ENCODE results near the gene RAB3GAP2.
"Not testable (repeated sequence)": the region's sequence is repeated elsewhere in the genome, so short reads cannot be mapped to it uniquely, and the experiment has no call there.

RAB3GAP2 gene

GRCh38 chr1:220239966-220240365 lies 32.3 kb downstream of the RAB3GAP2 start:
- Mint-ChIP-seq H3K27me3 (no peaks in the 10 kb centered on the region), H3K4me3 (no peak overlapping the region), H3K27ac (no peak overlapping the region), H3K9me3 (peaks cover 5% of the 10 kb centered on the region), H3K36me3 (ENCODE audit: low read depth) (peaks cover 4% of the 10 kb centered on the region), H3K4me1 (ENCODE audit: low read depth) (peaks cover 12% of the 10 kb centered on the region)
- intact Hi-C loops (cut with micrococcal nuclease) = no loop called here

DNA sequence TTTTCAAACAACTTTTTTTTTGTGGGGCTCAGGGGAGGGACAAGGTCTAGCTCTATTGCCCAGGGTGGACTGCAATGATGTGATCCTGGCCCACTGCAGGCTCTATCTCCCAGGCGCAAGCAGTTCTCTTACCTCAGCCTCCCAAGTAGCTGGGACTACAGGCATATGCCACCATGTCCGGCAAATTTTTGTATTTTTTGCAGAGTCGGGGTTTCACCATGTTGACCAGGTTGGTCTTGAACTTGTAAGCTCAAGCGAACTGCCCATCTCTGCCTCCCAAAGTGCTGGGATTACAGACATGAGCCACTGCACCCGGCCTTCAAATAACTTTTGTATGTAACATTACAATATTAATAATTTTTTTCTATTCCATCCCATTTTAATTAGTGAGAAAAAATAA lies 33.0 kb downstream of the RAB3GAP2 start:
- no peak overlapping the region for H3K4me3 Mint-ChIP-seq
- H3K27me3 Mint-ChIP-seq = no peaks in the 10 kb centered on the region
- H3K9me3 Mint-ChIP-seq = no peaks in the 10 kb centered on the region
- no peaks in the 10 kb centered on the region for H3K36me3 Mint-ChIP-seq (ENCODE audit: low read depth)
- H3K4me1 Mint-ChIP-seq (ENCODE audit: low read depth) = peaks cover 4% of the 10 kb centered on the region
- intact Hi-C loops (cut with micrococcal nuclease) = no loop called here
- H3K27ac Mint-ChIP-seq = no peak overlapping the region

- H3K4me3 Mint-ChIP-seq; H3K27ac Mint-ChIP-seq; intact Hi-C loops (cut with micrococcal nuclease); H3K27me3 Mint-ChIP-seq; H3K9me3 Mint-ChIP-seq; H3K4me1 Mint-ChIP-seq (ENCODE audit: low read depth): not testable (repeated sequence)
- H3K36me3 Mint-ChIP-seq (ENCODE audit: low read depth) = peaks cover 13% of the 10 kb centered on the region
Measured at GRCh38 chr1:220236278-220236677, 36.0 kb downstream of the RAB3GAP2 start.

GRCh38 chr1:220235462-220235861 lies 36.8 kb downstream of the RAB3GAP2 start:
- Mint-ChIP-seq H3K27me3 (no peaks in the 10 kb centered on the region), H3K4me3 (no peak overlapping the region), H3K4me1 (ENCODE audit: low read depth) (no peaks in the 10 kb centered on the region), H3K9me3 (no peaks in the 10 kb centered on the region), H3K27ac (no peak overlapping the region), H3K36me3 (ENCODE audit: low read depth) (peaks cover 21% of the 10 kb centered on the region)
- intact Hi-C loops (cut with micrococcal nuclease) = no loop called here

DNA sequence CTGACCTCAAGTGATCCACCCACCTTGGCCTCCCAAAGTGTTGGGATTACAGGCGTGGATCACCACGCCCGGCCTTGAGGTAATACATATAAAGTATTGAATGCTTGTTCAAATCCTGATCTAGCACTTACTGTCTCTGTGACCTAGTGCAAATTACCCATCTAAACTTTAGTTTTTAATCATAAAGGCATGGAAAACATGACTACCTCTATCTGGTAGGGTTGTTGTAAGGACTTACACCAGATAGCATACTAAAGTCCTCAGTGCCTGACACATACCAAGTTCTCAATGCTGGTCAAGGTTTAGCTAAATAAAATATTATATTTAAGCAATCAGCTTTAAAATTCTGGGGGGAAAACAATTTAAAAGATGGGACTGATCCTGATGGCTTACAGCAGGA lies 38.3 kb downstream of the RAB3GAP2 start:
- no peak overlapping the region for H3K27ac Mint-ChIP-seq
- no peaks in the 10 kb centered on the region for H3K9me3 Mint-ChIP-seq
- no peak overlapping the region for H3K4me3 Mint-ChIP-seq
- no peaks in the 10 kb centered on the region for H3K27me3 Mint-ChIP-seq
- no peaks in the 10 kb centered on the region for H3K4me1 Mint-ChIP-seq (ENCODE audit: low read depth)
- H3K36me3 Mint-ChIP-seq (ENCODE audit: low read depth) = peaks cover 32% of the 10 kb centered on the region
- intact Hi-C loops (cut with micrococcal nuclease) = no loop called here

GRCh38 chr1:220229771-220230170 lies 42.5 kb downstream of the RAB3GAP2 start:
- H3K36me3 Mint-ChIP-seq (ENCODE audit: low read depth) = peaks cover 55% of the 10 kb centered on the region

GRCh38 chr1:220227393-220227792 lies 44.9 kb downstream of the RAB3GAP2 start:
- H3K9me3 Mint-ChIP-seq = no peaks in the 10 kb centered on the region
- H3K36me3 Mint-ChIP-seq (ENCODE audit: low read depth) = peaks cover 51% of the 10 kb centered on the region
- intact Hi-C loops (cut with micrococcal nuclease) = no loop called here
- no peaks in the 10 kb centered on the region for H3K27me3 Mint-ChIP-seq
- H3K4me1 Mint-ChIP-seq (ENCODE audit: low read depth) = peaks cover 4% of the 10 kb centered on the region
- H3K27ac Mint-ChIP-seq = no peak overlapping the region
- no peak overlapping the region for H3K4me3 Mint-ChIP-seq

More at GRCh38 chr1:220229771-220230170, 42.5 kb downstream of the RAB3GAP2 start:
- Mint-ChIP-seq H3K27me3 (no peaks in the 10 kb centered on the region), H3K4me1 (ENCODE audit: low read depth) (peaks cover 4% of the 10 kb centered on the region), H3K27ac (no peak overlapping the region), H3K4me3 (no peak overlapping the region), H3K9me3 (no peaks in the 10 kb centered on the region)
- intact Hi-C loops (cut with micrococcal nuclease) = no loop called here

DNA sequence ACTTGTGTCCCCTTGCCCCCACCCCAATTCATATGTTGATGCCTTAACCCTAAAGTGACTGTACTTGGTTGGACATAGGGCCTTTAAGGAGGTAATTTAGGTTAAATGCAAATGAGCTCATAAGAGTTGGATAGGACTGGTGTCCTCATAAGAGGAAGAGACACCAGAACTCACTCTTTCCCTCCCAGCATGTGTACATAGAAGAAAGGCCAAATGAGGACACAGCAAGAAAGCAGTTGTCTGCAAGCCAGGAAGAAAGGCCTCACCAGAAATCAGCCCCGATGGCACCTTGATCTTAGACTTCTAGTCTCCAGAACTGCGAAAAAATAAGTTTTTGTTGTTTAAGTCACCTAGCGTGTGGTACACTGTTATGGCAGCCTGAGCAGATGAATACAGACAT lies 45.5 kb downstream of the RAB3GAP2 start:
- Mint-ChIP-seq H3K27ac (no peak overlapping the region), H3K4me3 (no peak overlapping the region), H3K4me1 (ENCODE audit: low read depth) (peaks cover 4% of the 10 kb centered on the region), H3K9me3 (no peaks in the 10 kb centered on the region), H3K27me3 (no peaks in the 10 kb centered on the region), H3K36me3 (ENCODE audit: low read depth) (peaks cover 47% of the 10 kb centered on the region)
- intact Hi-C loops (cut with micrococcal nuclease) = no loop called here

DNA sequence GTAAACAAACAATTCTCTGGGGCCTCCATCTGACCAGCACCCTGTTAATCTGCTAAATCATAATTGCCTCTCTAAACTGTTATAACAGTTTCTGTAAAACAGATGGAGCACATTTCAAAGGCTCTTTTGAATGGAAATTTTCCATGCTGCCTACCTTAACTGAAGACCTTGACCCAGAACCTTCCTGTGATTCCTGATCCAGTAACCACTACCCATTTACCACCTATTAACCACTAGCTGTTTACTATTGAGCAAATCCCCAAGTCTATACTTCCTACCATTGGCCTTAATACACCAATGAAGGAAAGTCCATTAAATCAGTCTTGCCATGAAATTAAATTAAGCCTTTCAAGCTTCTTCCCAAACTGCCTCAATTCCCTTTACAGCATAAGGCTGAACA lies 46.3 kb downstream of the RAB3GAP2 start:
- peaks cover 4% of the 10 kb centered on the region for H3K4me1 Mint-ChIP-seq (ENCODE audit: low read depth)

DNA sequence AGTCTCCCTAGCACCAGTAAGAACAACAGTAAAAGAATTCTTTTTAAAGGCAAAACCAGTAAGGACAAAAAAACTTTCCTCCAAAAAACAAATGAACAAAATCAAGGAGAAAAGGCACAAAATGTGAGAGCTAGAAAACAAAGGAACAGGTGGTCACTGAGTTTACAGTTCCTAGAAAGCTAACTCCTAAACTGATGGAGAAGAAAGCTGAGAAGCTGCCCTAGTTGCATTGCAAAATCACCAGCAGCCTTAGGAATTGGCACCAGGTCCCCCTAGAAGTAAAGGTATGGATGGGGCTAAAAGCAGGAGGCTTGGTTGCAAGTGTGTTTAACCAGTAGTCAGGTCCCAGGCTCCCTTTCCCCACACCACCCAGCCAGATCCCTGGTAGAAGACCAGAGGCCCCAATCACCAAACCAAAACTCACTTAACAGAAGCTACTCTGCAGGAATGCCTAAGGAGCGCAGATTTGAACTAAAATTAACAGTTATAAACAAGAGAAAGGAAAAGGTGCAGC lies 47.6 kb downstream of the RAB3GAP2 start:
- no peak overlapping the region for H3K27ac Mint-ChIP-seq
- peaks cover 4% of the 10 kb centered on the region for H3K4me1 Mint-ChIP-seq (ENCODE audit: low read depth)
- H3K27me3 Mint-ChIP-seq = no peaks in the 10 kb centered on the region
- intact Hi-C loops (cut with micrococcal nuclease) = no loop called here
- no peak overlapping the region for H3K4me3 Mint-ChIP-seq
- H3K9me3 Mint-ChIP-seq = no peaks in the 10 kb centered on the region
- H3K36me3 Mint-ChIP-seq (ENCODE audit: low read depth) = peaks cover 39% of the 10 kb centered on the region

More for the DNA sequence above, 46.3 kb downstream of the RAB3GAP2 start:
- Mint-ChIP-seq H3K27me3 (no peaks in the 10 kb centered on the region), H3K9me3 (no peaks in the 10 kb centered on the region), H3K36me3 (ENCODE audit: low read depth) (peaks cover 39% of the 10 kb centered on the region), H3K27ac (no peak overlapping the region), H3K4me3 (no peak overlapping the region)
- intact Hi-C loops (cut with micrococcal nuclease) = no loop called here

GRCh38 chr1:220224033-220224432 lies 48.2 kb downstream of the RAB3GAP2 start:
- Mint-ChIP-seq H3K27me3 (no peaks in the 10 kb centered on the region), H3K36me3 (ENCODE audit: low read depth) (peaks cover 36% of the 10 kb centered on the region), H3K4me3 (no peak overlapping the region), H3K27ac (no peak overlapping the region), H3K9me3 (no peaks in the 10 kb centered on the region), H3K4me1 (ENCODE audit: low read depth) (peaks cover 4% of the 10 kb centered on the region)
- intact Hi-C loops (cut with micrococcal nuclease) = no loop called here

DNA sequence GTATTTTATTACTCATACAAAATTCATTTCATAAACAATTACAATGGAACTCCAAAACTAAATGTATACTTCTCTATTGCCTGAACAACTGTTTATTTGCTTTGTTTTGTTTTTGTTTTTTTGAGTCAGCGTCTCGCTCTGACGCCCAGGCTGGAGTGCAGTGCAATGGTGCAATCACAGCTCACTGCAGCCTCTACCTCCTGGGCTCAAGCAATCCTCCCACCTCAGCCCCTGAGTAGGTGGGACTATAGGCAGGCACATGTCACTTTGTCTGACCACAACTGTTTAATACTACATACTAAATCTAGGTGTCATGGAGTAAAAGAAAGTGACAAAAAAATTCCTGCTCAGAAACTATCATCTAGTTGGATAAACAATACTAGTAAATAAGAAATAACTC lies 49.3 kb downstream of the RAB3GAP2 start:
- Mint-ChIP-seq H3K9me3 (no peaks in the 10 kb centered on the region), H3K4me3 (no peak overlapping the region), H3K27ac (no peak overlapping the region), H3K4me1 (ENCODE audit: low read depth) (peaks cover 4% of the 10 kb centered on the region), H3K36me3 (ENCODE audit: low read depth) (peaks cover 25% of the 10 kb centered on the region), H3K27me3 (no peaks in the 10 kb centered on the region)
- intact Hi-C loops (cut with micrococcal nuclease) = no loop called here

- intact Hi-C loops (cut with micrococcal nuclease) = no loop called here
- Mint-ChIP-seq H3K4me1 (ENCODE audit: low read depth) (no peaks in the 10 kb centered on the region), H3K4me3 (no peak overlapping the region), H3K27me3 (no peaks in the 10 kb centered on the region), H3K9me3 (no peaks in the 10 kb centered on the region), H3K27ac (no peak overlapping the region), H3K36me3 (ENCODE audit: low read depth) (peaks cover 13% of the 10 kb centered on the region)
Measured at GRCh38 chr1:220221670-220222069, 50.6 kb downstream of the RAB3GAP2 start.

- intact Hi-C loops (cut with micrococcal nuclease) = no loop called here
- H3K9me3 Mint-ChIP-seq = no peaks in the 10 kb centered on the region
- H3K4me1 Mint-ChIP-seq (ENCODE audit: low read depth) = no peaks in the 10 kb centered on the region
- no peak overlapping the region for H3K27ac Mint-ChIP-seq
- H3K36me3 Mint-ChIP-seq (ENCODE audit: low read depth) = peaks cover 12% of the 10 kb centered on the region
- no peak overlapping the region for H3K4me3 Mint-ChIP-seq
- no peaks in the 10 kb centered on the region for H3K27me3 Mint-ChIP-seq
Measured at GRCh38 chr1:220221269-220221668, 51.0 kb downstream of the RAB3GAP2 start.

DNA sequence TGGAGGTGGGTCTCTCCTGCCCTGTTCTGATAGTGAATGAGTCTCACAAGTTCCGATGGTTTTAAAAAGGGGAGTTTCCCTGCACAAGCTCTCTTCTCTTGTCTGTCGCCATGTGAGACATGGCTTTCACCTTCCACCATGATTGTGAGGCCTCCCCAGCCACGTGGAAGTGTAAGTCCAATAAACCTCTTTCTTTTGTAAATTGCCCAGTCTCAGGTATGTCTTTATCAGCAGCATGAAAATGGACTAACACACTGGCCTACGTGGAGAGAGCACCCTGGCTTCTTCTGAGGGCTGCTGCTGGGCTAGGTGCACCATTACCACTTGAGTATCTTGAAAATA lies 51.6 kb downstream of the RAB3GAP2 start:
- H3K27ac Mint-ChIP-seq; intact Hi-C loops (cut with micrococcal nuclease); H3K9me3 Mint-ChIP-seq; H3K27me3 Mint-ChIP-seq; H3K4me3 Mint-ChIP-seq; H3K4me1 Mint-ChIP-seq (ENCODE audit: low read depth): not testable (repeated sequence)
- peaks cover 12% of the 10 kb centered on the region for H3K36me3 Mint-ChIP-seq (ENCODE audit: low read depth)
